HCT116 (cell line): ENCODE data around the gene EMP1.

Source experiments
- CTCF ChIP-seq, 3 experiments: fragments of 200-600 bp in 1 of 3; sonication (generic) in 1 of 3; IDR thresholded peaks in 2 of 3; conservative IDR thresholded peaks in 1 of 3; 2 replicates each; pipeline ENCODE4 v1.5.1; 2012 to 2017; ENCODE audit warnings: low read depth in 2 of 3, low read length in 2 of 3, antibody characterized with exemption in 1 of 3, borderline replicate concordance in 1 of 3, control low read depth in 1 of 3, mild to moderate bottlenecking in 1 of 3, mixed read lengths in 1 of 3, mixed run types in 1 of 3, moderate library complexity in 1 of 3; ENCODE audit not compliant: insufficient read depth in 1 of 3
- POLR2AphosphoS5 ChIP-seq: IDR thresholded peaks from 2 replicates; pipeline ENCODE4 v1.6.1; 2011; ENCODE audit warnings: mild to moderate bottlenecking, low read depth, low read length, moderate library complexity
- SRF ChIP-seq: IDR thresholded peaks from 2 replicates; pipeline ENCODE4 v1.6.1; 2012; ENCODE audit warnings: low read depth
- ZBTB33 ChIP-seq: IDR thresholded peaks from 2 replicates; pipeline ENCODE4 v1.6.1; 2011; ENCODE audit warnings: mild to moderate bottlenecking, low read length, moderate library complexity; ENCODE audit not compliant: insufficient replicate concordance; ENCODE audit errors: extremely low read depth

- no peak for TF ChIP-seq CTCF (IDR thresholded peaks at IDR 0.05 in 2 of 3, conservative IDR thresholded peaks at IDR 0.05 in 1 of 3; ENCODE audit: borderline replicate concordance in 1 of 3, insufficient read depth in 1 of 3, low read depth in 2 of 3, low read length in 2 of 3)
- TF ChIP-seq POLR2AphosphoS5: no peak
- no peak for TF ChIP-seq SRF
- no peak for TF ChIP-seq ZBTB33
These were observed 769 bp upstream of the EMP1 start for GRCh38 chr12:13195785-13196129.
